HEK293T (cell line): ENCODE measurements around the gene ZMIZ1.

Experiments used
- BHLHE40 ChIP-seq: fragments of 450-650 bp; IDR thresholded peaks from 2 replicates; pipeline ENCODE4 v1.6.1; 2016; ENCODE audit warnings: mild to moderate bottlenecking, moderate library complexity, borderline replicate concordance
- FOXA1 ChIP-seq: fragments of 450-650 bp; IDR thresholded peaks from 2 replicates; pipeline ENCODE4 v1.6.1; 2016; ENCODE audit warnings: mild to moderate bottlenecking
- FOXK2 ChIP-seq: fragments of 450-650 bp; IDR thresholded peaks from 2 replicates; pipeline ENCODE4 v1.6.1; 2016; ENCODE audit warnings: mild to moderate bottlenecking
- FOXM1 ChIP-seq: fragments of 450-650 bp; IDR thresholded peaks from 2 replicates; pipeline ENCODE4 v1.6.1; 2017; ENCODE audit warnings: mild to moderate bottlenecking, borderline replicate concordance
- HDGF ChIP-seq: fragments of 450-650 bp; IDR thresholded peaks from 2 replicates; pipeline ENCODE4 v1.6.1; 2017; ENCODE audit warnings: antibody characterized with exemption, borderline replicate concordance
- PKNOX1 ChIP-seq: fragments of 450-650 bp; IDR thresholded peaks from 2 replicates; pipeline ENCODE4 v1.6.1; 2016
- SP1 ChIP-seq: fragments of 450-650 bp; IDR thresholded peaks from 2 replicates; pipeline ENCODE4 v1.6.1; 2017
- SUZ12 ChIP-seq: fragments of 450-650 bp; IDR thresholded peaks from 2 replicates; pipeline ENCODE4 v1.6.1; 2016; ENCODE audit warnings: mild to moderate bottlenecking
- TARDBP ChIP-seq: fragments of 450-650 bp; IDR thresholded peaks from 2 replicates; pipeline ENCODE4 v1.6.1; 2016
- ZNF384 ChIP-seq: fragments of 450-650 bp; IDR thresholded peaks from 2 replicates; pipeline ENCODE4 v1.6.1; 2016

- no peak for TF ChIP-seq PKNOX1
- no peak for TF ChIP-seq FOXK2
- TF ChIP-seq FOXM1 = no peak
- no peak for TF ChIP-seq SUZ12
- TF ChIP-seq HDGF = no peak
- TF ChIP-seq BHLHE40 = no peak
- TF ChIP-seq SP1 = no peak
- TF ChIP-seq FOXA1 = no peak
- TF ChIP-seq TARDBP = no peak
- no peak for TF ChIP-seq ZNF384
These were observed 10.3 kb downstream of the ZMIZ1 start for GRCh38 chr10:79079054-79079397.
